GM12878 (cell line): ENCODE results near the gene PLXNA2. TPM values are rescaled to one million over a fixed set of nuclear protein-coding genes. Genes with fewer than 3 reads are reported as not detected.

Experiments
- ATAC-seq: fragments of 200-7000 bp; cut with Tn5 transposase; 3 replicates; pipeline ENCODE4 v1.9.1; 2020; ENCODE audit warnings: mild to moderate bottlenecking, moderate library complexity
- BruUV-seq: library from RNA; stranded (reverse); fragments of 400-500 nt; replicated peaks from 2 replicates; lab custom pipeline; 2021; lab: Mats Ljungman, UMichigan
- CTCF ChIA-PET: fragments of 300-600 bp; sonication (Branson Sonifier 250); formaldehyde crosslinking; extraction: SDS; loops from one replicate; lab custom pipeline; 2021; ENCODE audit warnings: inconsistent platforms; lab: Yijun Ruan, JAX
- POLR2A ChIA-PET: fragments of 350-600 bp; formaldehyde crosslinking; extraction: SDS; loops from one replicate; lab custom pipeline; 2021; ENCODE audit warnings: inconsistent platforms; lab: Charles Lee
- RAD21 ChIA-PET: fragments of 300-600 bp; sonication (Branson Sonifier 250); formaldehyde crosslinking; loops from one replicate; lab custom pipeline; 2023; ENCODE audit warnings: antibody characterized with exemption; ENCODE audit not compliant: unreplicated experiment; lab: Charles Lee
- SMC1A ChIA-PET: fragments of 300-600 bp; sonication (Branson Sonifier 250); formaldehyde crosslinking; loops from one replicate; lab custom pipeline; 2023; ENCODE audit not compliant: unreplicated experiment, uncharacterized antibody; lab: Charles Lee
- DNase-seq: peaks from one replicate; pipeline ENCODE4 v3.0.0-alpha.2; 2011; ENCODE audit warnings: low read depth, low spot score
- FAIRE-seq: peaks from 3 replicates; lab custom pipeline; 2011; peaks lifted over from hg19 to GRCh38; lab: Jason Lieb, UNC
- H2AFZ ChIP-seq: 2 replicates; pipeline ENCODE4 v1.6.0; 2011; ENCODE audit warnings: low read depth, low read length, control low read depth; ENCODE audit not compliant: control insufficient read depth
- H3K27ac ChIP-seq: 2 replicates; pipeline ENCODE4 v1.5.1; 2011; ENCODE audit warnings: control low read depth; ENCODE audit not compliant: control insufficient read depth, insufficient read depth
- H3K27me3 ChIP-seq, 2 experiments: replicated peaks in 1 of 2; 2 replicates each; pipeline versions ENCODE4 v1.6.0 to v1.6.1; 2011; ENCODE audit warnings: low read length in 1 of 2; ENCODE audit not compliant: control insufficient read depth in 2 of 2, insufficient read depth in 2 of 2
- H3K36me3 ChIP-seq, 2 experiments: 2 replicates each; pipeline ENCODE4 v1.5.1; 2011; ENCODE audit warnings: low read length in 1 of 2; ENCODE audit not compliant: control insufficient read depth in 2 of 2, insufficient read depth in 2 of 2
- H3K4me1 ChIP-seq: 2 replicates; pipeline ENCODE4 v1.6.1; 2011; ENCODE audit warnings: mild to moderate bottlenecking, low read length, moderate library complexity, mixed read lengths; ENCODE audit not compliant: control insufficient read depth, insufficient read depth
- H3K4me2 ChIP-seq: 2 replicates; pipeline ENCODE4 v1.6.0; 2011; ENCODE audit warnings: control low read depth; ENCODE audit not compliant: control insufficient read depth, insufficient read depth
- H3K4me3 ChIP-seq: fragments of 200-600 bp; sonication (generic); 2 replicates; pipeline ENCODE4 v1.5.1; 2016
- H3K79me2 ChIP-seq: 2 replicates; pipeline ENCODE4 v1.6.0; 2011; ENCODE audit warnings: low read length; ENCODE audit not compliant: control insufficient read depth, insufficient read depth
- H3K9ac ChIP-seq: 2 replicates; pipeline ENCODE4 v1.8.0; 2011; ENCODE audit warnings: low read length, control low read depth, mixed read lengths; ENCODE audit not compliant: control insufficient read depth, insufficient read depth
- H3K9me3 ChIP-seq: replicated peaks from 3 replicates; pipeline ENCODE4 v1.5.1; 2011; ENCODE audit warnings: mild to moderate bottlenecking, low read length; ENCODE audit not compliant: control insufficient read depth, insufficient read depth
- H4K20me1 ChIP-seq: 2 replicates; pipeline ENCODE4 v1.6.0; 2011; ENCODE audit not compliant: control insufficient read depth, insufficient read depth
- HDGF ChIP-seq: fragments of 450-650 bp; IDR thresholded peaks from 2 replicates; pipeline ENCODE4 v1.6.1; 2016; ENCODE audit warnings: antibody characterized with exemption
- NFYA ChIP-seq: IDR thresholded peaks from 2 replicates; pipeline ENCODE4 v1.6.1; 2011; ENCODE audit warnings: low read depth, mild to moderate bottlenecking, low read length, improper control_type of control experiment, borderline replicate concordance
- SREBF1 ChIP-seq: IDR thresholded peaks from 2 replicates; pipeline ENCODE4 v1.6.1; 2012; ENCODE audit warnings: mild to moderate bottlenecking, low read length
- YBX1 ChIP-seq: fragments of 450-650 bp; IDR thresholded peaks from 2 replicates; pipeline ENCODE4 v1.6.1; 2016; ENCODE audit warnings: antibody characterized with exemption
- WGBS: methylation state at CpG from one replicate; pipeline ENCODE4 v1.1.6; 2016; ENCODE audit warnings: low lambda C conversion rate; ENCODE audit not compliant: insufficient replicate concordance, insufficient coverage; ENCODE audit errors: missing lambda C conversion rate; 5-methylcytosine and 5-hydroxymethylcytosine counted together
- in situ Hi-C: fragments of 300-500 bp; cut with MboI; formaldehyde crosslinking; loops from 9 replicates; pipeline ENCODE4 v1.14.3; 2018; ENCODE audit warnings: mixed read lengths
- intact Hi-C: fragments of 100-400 bp; cut with micrococcal nuclease; formaldehyde crosslinking; loops from one replicate; pipeline ENCODE4 v1.14.2; 2022; ENCODE audit not compliant: unreplicated experiment
- polyA plus RNA-seq, 11 experiments: library from polyadenylated mRNA; depleted of rRNA in 4 of 11; unstranded in 6 of 11; stranded (reverse) in 5 of 11; fragments of >200 nt; fragmentation: Nextera tagmentation in 4 of 11; fragmentation: Illumina TruSeq in 1 of 11; extraction: Ambion mirVana in 4 of 11; extraction: Trizol in 1 of 11; gene quantifications; 1 replicate in 1 of 11; 2 replicates in 10 of 11; pipeline versions ENCODE4 v1.2.1 to v1.2.3, GENCODE V29; 2011 to 2016; ENCODE audit warnings: inconsistent platforms in 2 of 11, missing spikeins in 2 of 11, low read depth in 1 of 11
- total RNA-seq, 4 experiments: library from RNA; depleted of rRNA in 3 of 4; stranded (reverse); fragments of >200 nt in 3 of 4; fragmentation: Illumina TruSeq in 1 of 4; extraction: Trizol in 1 of 4; gene quantifications; 2 replicates each; pipeline versions ENCODE4 v1.2.1 to v1.2.3, GENCODE V29; 2013 to 2021
- TF ChIP-seq, protein P1 (sequence below): fragments of 450-650 bp; conservative IDR thresholded peaks from 2 replicates; pipeline ENCODE4 v1.6.1; 2017; ENCODE audit warnings: mild to moderate bottlenecking, moderate library complexity
- TF ChIP-seq, protein P2 (sequence below), 3 experiments: IDR thresholded peaks in 2 of 3; conservative IDR thresholded peaks in 1 of 3; 2 replicates each; pipeline ENCODE4 v1.5.1; 2011; ENCODE audit warnings: low read depth in 3 of 3, low read length in 3 of 3, mild to moderate bottlenecking in 3 of 3, control low read depth in 2 of 3, moderate library complexity in 2 of 3, inconsistent platforms in 1 of 3, mixed read lengths in 1 of 3; ENCODE audit not compliant: control insufficient read depth in 2 of 3, insufficient read depth in 1 of 3; ENCODE audit errors: extremely low read depth in 1 of 3
- TF ChIP-seq, protein P3 (sequence below): IDR thresholded peaks from 2 replicates; pipeline ENCODE4 v1.6.1; 2011; ENCODE audit warnings: borderline replicate concordance, low read depth, mild to moderate bottlenecking, moderate library complexity, mixed read lengths, low read length; ENCODE audit not compliant: insufficient read depth; ENCODE audit errors: extremely low read length
- TF ChIP-seq, protein P4 (sequence below): fragments of 450-650 bp; IDR thresholded peaks from 2 replicates; pipeline ENCODE4 v1.6.1; 2017; ENCODE audit warnings: mild to moderate bottlenecking, moderate library complexity
- TF ChIP-seq, protein P5 (sequence below): IDR thresholded peaks from 2 replicates; pipeline ENCODE4 v1.6.1; 2012; ENCODE audit warnings: low read depth, low read length, improper control_type of control experiment

PLXNA2 gene
- total and polyA plus RNA-seq, 10 of the 15 experiments (the other 5 are each of a cell fraction or from before 2014, with no cell fraction given): under 0.01 to 0.08 (median 0.07) TPM; not detected in 4

DNA sequence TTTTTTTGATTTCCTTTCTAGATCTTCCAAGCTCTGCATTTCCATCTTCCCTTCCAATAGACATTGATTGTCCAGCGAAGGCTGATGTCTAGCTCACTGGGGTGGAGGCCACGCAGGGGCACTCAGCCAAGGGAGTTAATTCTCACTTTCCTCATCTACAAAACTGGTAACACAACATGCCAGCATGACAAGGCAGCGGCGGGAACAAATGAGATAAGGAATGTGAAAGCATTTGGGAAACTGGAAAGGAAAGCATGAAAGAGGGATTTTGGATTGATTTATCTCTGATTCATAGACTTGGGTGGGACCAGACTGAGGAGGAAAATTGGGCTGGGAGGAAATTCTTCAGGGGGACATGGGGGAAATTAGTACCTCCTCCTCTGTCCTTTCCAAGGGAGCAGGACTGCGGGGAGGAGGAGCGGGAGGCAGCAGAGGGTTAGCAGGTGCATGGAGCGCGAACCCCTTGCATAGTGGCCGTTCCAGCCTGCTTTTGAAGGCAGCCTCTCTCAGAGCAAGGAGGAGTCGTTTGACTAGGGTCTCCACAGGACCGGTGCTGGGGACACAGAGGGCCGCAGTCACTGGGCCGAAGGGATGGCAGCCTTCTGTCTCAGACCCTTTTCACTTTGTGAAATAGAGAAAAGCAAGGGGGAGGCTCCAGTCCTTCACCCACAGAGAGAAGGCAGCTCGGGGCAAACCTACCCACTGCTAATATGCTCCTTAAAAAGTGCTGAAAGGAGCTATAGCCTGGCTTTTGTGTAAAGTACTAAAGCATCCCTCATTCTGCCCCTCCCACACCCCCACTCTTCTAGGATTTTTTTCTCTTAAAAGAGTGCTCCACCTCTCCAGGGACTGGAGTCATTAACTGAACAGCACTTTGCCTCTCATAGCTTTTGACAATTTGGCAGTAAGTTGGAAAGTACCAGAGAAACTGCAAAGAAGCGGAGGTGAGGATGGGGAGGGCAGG is 89.2 kb downstream of the PLXNA2 start:
- DNase-seq: no peak
- Histone ChIP-seq H3K27ac (no peak overlapping the region), H3K79me2 (no peaks in the 10 kb centered on the region), H4K20me1 (no peaks in the 10 kb centered on the region), H3K4me3 (no peak overlapping the region), H3K9ac (no peak overlapping the region), H3K9me3 (no peaks in the 10 kb centered on the region), H3K36me3 (no peaks in the 10 kb centered on the region), H3K4me2 (no peak overlapping the region), H3K4me1 (0 out of 2 replicates have a peak, but pooled peaks cover 3% of the 10 kb centered on the region)
- 23% methylated on average over 14 of the region's 15 CpGs for WGBS
- ChIA-PET RAD21 (no interaction called here), POLR2A (interaction anchor here (0.6 kb wide), 1 partner anchor 34 kb away, joined by 7 read pairs; no protein-coding TSS in a partner anchor), CTCF (interaction anchor here (1.8 kb wide), 1 partner anchor 22 kb away, joined by 4 read pairs; no protein-coding TSS in a partner anchor), SMC1A (interaction anchor here (0.6 to 0.9 kb wide), 4 partner anchors 10 to 83 kb away, joined by 3 read pairs; no protein-coding TSS in a partner anchor)
- no TSS peak for BruUV-seq
- FAIRE-seq: no peak
- no peak for ATAC-seq
- intact Hi-C loops: no loop called here
- TF ChIP-seq, protein P1, sequence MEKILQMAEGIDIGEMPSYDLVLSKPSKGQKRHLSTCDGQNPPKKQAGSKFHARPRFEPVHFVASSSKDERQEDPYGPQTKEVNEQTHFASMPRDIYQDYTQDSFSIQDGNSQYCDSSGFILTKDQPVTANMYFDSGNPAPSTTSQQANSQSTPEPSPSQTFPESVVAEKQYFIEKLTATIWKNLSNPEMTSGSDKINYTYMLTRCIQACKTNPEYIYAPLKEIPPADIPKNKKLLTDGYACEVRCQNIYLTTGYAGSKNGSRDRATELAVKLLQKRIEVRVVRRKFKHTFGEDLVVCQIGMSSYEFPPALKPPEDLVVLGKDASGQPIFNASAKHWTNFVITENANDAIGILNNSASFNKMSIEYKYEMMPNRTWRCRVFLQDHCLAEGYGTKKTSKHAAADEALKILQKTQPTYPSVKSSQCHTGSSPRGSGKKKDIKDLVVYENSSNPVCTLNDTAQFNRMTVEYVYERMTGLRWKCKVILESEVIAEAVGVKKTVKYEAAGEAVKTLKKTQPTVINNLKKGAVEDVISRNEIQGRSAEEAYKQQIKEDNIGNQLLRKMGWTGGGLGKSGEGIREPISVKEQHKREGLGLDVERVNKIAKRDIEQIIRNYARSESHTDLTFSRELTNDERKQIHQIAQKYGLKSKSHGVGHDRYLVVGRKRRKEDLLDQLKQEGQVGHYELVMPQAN: no peak
- TF ChIP-seq YBX1 (no peak), NFYA (no peak), HDGF (no peak), SREBF1 (no peak)
- TF ChIP-seq, protein P2, sequence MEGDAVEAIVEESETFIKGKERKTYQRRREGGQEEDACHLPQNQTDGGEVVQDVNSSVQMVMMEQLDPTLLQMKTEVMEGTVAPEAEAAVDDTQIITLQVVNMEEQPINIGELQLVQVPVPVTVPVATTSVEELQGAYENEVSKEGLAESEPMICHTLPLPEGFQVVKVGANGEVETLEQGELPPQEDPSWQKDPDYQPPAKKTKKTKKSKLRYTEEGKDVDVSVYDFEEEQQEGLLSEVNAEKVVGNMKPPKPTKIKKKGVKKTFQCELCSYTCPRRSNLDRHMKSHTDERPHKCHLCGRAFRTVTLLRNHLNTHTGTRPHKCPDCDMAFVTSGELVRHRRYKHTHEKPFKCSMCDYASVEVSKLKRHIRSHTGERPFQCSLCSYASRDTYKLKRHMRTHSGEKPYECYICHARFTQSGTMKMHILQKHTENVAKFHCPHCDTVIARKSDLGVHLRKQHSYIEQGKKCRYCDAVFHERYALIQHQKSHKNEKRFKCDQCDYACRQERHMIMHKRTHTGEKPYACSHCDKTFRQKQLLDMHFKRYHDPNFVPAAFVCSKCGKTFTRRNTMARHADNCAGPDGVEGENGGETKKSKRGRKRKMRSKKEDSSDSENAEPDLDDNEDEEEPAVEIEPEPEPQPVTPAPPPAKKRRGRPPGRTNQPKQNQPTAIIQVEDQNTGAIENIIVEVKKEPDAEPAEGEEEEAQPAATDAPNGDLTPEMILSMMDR (IDR thresholded peaks at IDR 0.05 in 2 of 3, conservative IDR thresholded peaks at IDR 0.05 in 1 of 3; ENCODE audit: control insufficient read depth in 2 of 3, extremely low read depth in 1 of 3, insufficient read depth in 1 of 3, low read depth in 3 of 3, low read length in 3 of 3): no peak
- TF ChIP-seq, protein P3, sequence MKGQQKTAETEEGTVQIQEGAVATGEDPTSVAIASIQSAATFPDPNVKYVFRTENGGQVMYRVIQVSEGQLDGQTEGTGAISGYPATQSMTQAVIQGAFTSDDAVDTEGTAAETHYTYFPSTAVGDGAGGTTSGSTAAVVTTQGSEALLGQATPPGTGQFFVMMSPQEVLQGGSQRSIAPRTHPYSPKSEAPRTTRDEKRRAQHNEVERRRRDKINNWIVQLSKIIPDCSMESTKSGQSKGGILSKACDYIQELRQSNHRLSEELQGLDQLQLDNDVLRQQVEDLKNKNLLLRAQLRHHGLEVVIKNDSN: no peak
- TF ChIP-seq, protein P4, sequence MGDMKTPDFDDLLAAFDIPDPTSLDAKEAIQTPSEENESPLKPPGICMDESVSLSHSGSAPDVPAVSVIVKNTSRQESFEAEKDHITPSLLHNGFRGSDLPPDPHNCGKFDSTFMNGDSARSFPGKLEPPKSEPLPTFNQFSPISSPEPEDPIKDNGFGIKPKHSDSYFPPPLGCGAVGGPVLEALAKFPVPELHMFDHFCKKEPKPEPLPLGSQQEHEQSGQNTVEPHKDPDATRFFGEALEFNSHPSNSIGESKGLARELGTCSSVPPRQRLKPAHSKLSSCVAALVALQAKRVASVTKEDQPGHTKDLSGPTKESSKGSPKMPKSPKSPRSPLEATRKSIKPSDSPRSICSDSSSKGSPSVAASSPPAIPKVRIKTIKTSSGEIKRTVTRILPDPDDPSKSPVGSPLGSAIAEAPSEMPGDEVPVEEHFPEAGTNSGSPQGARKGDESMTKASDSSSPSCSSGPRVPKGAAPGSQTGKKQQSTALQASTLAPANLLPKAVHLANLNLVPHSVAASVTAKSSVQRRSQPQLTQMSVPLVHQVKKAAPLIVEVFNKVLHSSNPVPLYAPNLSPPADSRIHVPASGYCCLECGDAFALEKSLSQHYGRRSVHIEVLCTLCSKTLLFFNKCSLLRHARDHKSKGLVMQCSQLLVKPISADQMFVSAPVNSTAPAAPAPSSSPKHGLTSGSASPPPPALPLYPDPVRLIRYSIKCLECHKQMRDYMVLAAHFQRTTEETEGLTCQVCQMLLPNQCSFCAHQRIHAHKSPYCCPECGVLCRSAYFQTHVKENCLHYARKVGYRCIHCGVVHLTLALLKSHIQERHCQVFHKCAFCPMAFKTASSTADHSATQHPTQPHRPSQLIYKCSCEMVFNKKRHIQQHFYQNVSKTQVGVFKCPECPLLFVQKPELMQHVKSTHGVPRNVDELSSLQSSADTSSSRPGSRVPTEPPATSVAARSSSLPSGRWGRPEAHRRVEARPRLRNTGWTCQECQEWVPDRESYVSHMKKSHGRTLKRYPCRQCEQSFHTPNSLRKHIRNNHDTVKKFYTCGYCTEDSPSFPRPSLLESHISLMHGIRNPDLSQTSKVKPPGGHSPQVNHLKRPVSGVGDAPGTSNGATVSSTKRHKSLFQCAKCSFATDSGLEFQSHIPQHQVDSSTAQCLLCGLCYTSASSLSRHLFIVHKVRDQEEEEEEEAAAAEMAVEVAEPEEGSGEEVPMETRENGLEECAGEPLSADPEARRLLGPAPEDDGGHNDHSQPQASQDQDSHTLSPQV: no peak
- TF ChIP-seq, protein P5, sequence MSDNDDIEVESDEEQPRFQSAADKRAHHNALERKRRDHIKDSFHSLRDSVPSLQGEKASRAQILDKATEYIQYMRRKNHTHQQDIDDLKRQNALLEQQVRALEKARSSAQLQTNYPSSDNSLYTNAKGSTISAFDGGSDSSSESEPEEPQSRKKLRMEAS: no peak
- TF ChIP-seq, all 136 proteins: peak for 0
- in situ Hi-C loops: no loop called here
- Histone ChIP-seq H3K27me3 (no peaks in the 10 kb centered on the region; a peak in 3 of 4 replicates), H2AFZ (no peak overlapping the region)
